ENCODE measurements around the gene PLXNA2. TPM values are rescaled to one million over a fixed set of nuclear protein-coding genes. Genes with fewer than 3 reads are reported as not detected.

Gene PLXNA2
- total and polyA plus RNA-seq, 8 donors, result 48.7 to 137 (median 72.9) TPM

- Histone ChIP-seq H3K4me1 (peaks cover 16 to 33% (median 26%) of the 10 kb centered on the region in 3 donors), H3K27ac (no peak overlapping the region), H3K36me3 (no peaks in the 10 kb centered on the region), H3K27me3 (no peaks in the 10 kb centered on the region), H3K4me3 (no peak overlapping the region), H3K9me3 (no peaks in the 10 kb centered on the region)
- ATAC-seq (no peak), FAIRE-seq (no peak), DNase-seq (no peak)
- intact Hi-C loops (cut with DNase I), result no loop called here
- WGBS, 2 donors, result 70 to 77% methylated on average over 7 of the region's 7 CpGs
- TF ChIP-seq, protein P1, sequence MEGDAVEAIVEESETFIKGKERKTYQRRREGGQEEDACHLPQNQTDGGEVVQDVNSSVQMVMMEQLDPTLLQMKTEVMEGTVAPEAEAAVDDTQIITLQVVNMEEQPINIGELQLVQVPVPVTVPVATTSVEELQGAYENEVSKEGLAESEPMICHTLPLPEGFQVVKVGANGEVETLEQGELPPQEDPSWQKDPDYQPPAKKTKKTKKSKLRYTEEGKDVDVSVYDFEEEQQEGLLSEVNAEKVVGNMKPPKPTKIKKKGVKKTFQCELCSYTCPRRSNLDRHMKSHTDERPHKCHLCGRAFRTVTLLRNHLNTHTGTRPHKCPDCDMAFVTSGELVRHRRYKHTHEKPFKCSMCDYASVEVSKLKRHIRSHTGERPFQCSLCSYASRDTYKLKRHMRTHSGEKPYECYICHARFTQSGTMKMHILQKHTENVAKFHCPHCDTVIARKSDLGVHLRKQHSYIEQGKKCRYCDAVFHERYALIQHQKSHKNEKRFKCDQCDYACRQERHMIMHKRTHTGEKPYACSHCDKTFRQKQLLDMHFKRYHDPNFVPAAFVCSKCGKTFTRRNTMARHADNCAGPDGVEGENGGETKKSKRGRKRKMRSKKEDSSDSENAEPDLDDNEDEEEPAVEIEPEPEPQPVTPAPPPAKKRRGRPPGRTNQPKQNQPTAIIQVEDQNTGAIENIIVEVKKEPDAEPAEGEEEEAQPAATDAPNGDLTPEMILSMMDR (IDR thresholded peaks at IDR 0.05), result no peak
These were observed 63.8 kb downstream of the PLXNA2 start for GRCh38 chr1:208180421-208180820.

GRCh38 chr1:208179961-208180409 is 64.2 kb downstream of the PLXNA2 start:
- H3K4me3 ChIP-seq, result no peak overlapping the region
- 79 to 88% methylated on average over 7 of the region's 7 CpGs for WGBS, 2 donors
- H3K36me3 ChIP-seq, result no peaks in the 10 kb centered on the region
- no peak for DNase-seq
- no peaks in the 10 kb centered on the region for H3K9me3 ChIP-seq
- no peak for ATAC-seq
- H3K27ac ChIP-seq, result no peak overlapping the region
- no peaks in the 10 kb centered on the region for H3K27me3 ChIP-seq
- FAIRE-seq, result no peak
- intact Hi-C loops (cut with DNase I), result no loop called here
- peaks cover 16 to 33% (median 26%) of the 10 kb centered on the region in 3 donors for H3K4me1 ChIP-seq
- TF ChIP-seq, protein P1 (IDR thresholded peaks at IDR 0.05), result no peak

- no peaks in the 10 kb centered on the region for H3K27me3 ChIP-seq
- ATAC-seq (peak in 1 of 4 donors; percentile 2), DNase-seq (no peak), FAIRE-seq (no peak)
- no peak overlapping the region for H3K4me3 ChIP-seq
- intact Hi-C loops (cut with DNase I), result no loop called here
- peak overlapping the region in 1 of 4 donors; percentile 8 for H3K27ac ChIP-seq
- H3K4me1 ChIP-seq, result peaks cover 16 to 29% (median 26%) of the 10 kb centered on the region in 3 donors
- no peaks in the 10 kb centered on the region for H3K36me3 ChIP-seq
- 55% methylated on average over 6 of the region's 6 CpGs for WGBS, 2 donors
- no peaks in the 10 kb centered on the region for H3K9me3 ChIP-seq
- TF ChIP-seq, protein P1 (IDR thresholded peaks at IDR 0.05), result no peak
These were observed 64.8 kb downstream of the PLXNA2 start for GRCh38 chr1:208179263-208179816.

- TF ChIP-seq, protein P1 (IDR thresholded peaks at IDR 0.05), result no peak
- FAIRE-seq (no peak), DNase-seq (peak in 4 of 6 donors; percentile 29 to 44 (median 39)), ATAC-seq (peak; percentile 50 to 81 (median 76))
- H3K4me3 ChIP-seq, result no peak overlapping the region
- H3K9me3 ChIP-seq, result no peaks in the 10 kb centered on the region
- peaks cover 16 to 29% (median 25%) of the 10 kb centered on the region in 3 donors for H3K4me1 ChIP-seq
- WGBS, 2 donors, result 40 to 52% methylated on average over 2 of the region's 2 CpGs
- intact Hi-C loops (cut with DNase I), result no loop called here
- no peaks in the 10 kb centered on the region for H3K27me3 ChIP-seq
- H3K36me3 ChIP-seq, result peaks cover 0 to 5% (median 0%) of the 10 kb centered on the region in 3 donors
- H3K27ac ChIP-seq, result no peak overlapping the region
These were observed 66.1 kb downstream of the PLXNA2 start for GRCh38 chr1:208178091-208178529.

GRCh38 chr1:208177656-208178055 is 66.5 kb downstream of the PLXNA2 start:
- no peaks in the 10 kb centered on the region for H3K9me3 ChIP-seq
- peaks cover 0 to 5% (median 0%) of the 10 kb centered on the region in 3 donors for H3K36me3 ChIP-seq
- intact Hi-C loops (cut with DNase I), result no loop called here
- no peaks in the 10 kb centered on the region for H3K27me3 ChIP-seq
- FAIRE-seq, result no peak
- no peak for DNase-seq
- H3K4me1 ChIP-seq, result peaks cover 16 to 29% (median 22%) of the 10 kb centered on the region in 3 donors
- TF ChIP-seq, protein P1 (IDR thresholded peaks at IDR 0.05), result no peak
- WGBS, 2 donors, result 19 to 20% methylated on average over 3 of the region's 3 CpGs
- no peak overlapping the region for H3K4me3 ChIP-seq
- ATAC-seq, result peak in 3 of 4 donors; percentile 41 to 53 (median 48)
- H3K27ac ChIP-seq, result no peak overlapping the region

All from pancreas (tissue), 10 donors.